NT2/D1 (cell line): ENCODE results near the gene LYPD6.

Source experiments
- DNase-seq: peaks from one replicate; pipeline ENCODE4 v3.0.0-alpha.2; 2011; ENCODE audit warnings: low read depth, low spot score
- H3K27me3 ChIP-seq: 2 replicates; pipeline ENCODE4 v1.6.0; 2011; ENCODE audit warnings: mild to moderate bottlenecking; ENCODE audit not compliant: insufficient read length, insufficient read depth
- H3K36me3 ChIP-seq: 2 replicates; pipeline ENCODE4 v1.6.1; 2011; ENCODE audit warnings: mild to moderate bottlenecking, low read length, mixed read lengths; ENCODE audit not compliant: insufficient read depth, insufficient read length
- H3K4me1 ChIP-seq: 2 replicates; pipeline ENCODE4 v1.5.1; 2011; ENCODE audit not compliant: insufficient read depth, insufficient read length
- H3K4me3 ChIP-seq: 2 replicates; pipeline ENCODE4 v1.5.1; 2011; ENCODE audit warnings: low read depth; ENCODE audit not compliant: insufficient read length
- H3K9ac ChIP-seq: 2 replicates; pipeline ENCODE4 v1.6.0; 2011; ENCODE audit warnings: low read depth; ENCODE audit not compliant: insufficient read length
- H3K9me3 ChIP-seq: 2 replicates; pipeline ENCODE4 v1.5.1; 2011; ENCODE audit warnings: mild to moderate bottlenecking, low read length; ENCODE audit not compliant: insufficient read depth
- SUZ12 ChIP-seq: IDR thresholded peaks from 2 replicates; pipeline ENCODE4 v1.6.1; 2011; ENCODE audit not compliant: insufficient read length, insufficient read depth; ENCODE audit errors: extremely low read depth
- YY1 ChIP-seq: IDR thresholded peaks from 2 replicates; pipeline ENCODE4 v1.6.1; 2011; ENCODE audit not compliant: insufficient read length, insufficient read depth
- ZNF274 ChIP-seq: IDR thresholded peaks from 2 replicates; pipeline ENCODE4 v1.6.1; 2011; ENCODE audit warnings: mild to moderate bottlenecking, low read depth, low read length

The LYPD6 gene

DNA sequence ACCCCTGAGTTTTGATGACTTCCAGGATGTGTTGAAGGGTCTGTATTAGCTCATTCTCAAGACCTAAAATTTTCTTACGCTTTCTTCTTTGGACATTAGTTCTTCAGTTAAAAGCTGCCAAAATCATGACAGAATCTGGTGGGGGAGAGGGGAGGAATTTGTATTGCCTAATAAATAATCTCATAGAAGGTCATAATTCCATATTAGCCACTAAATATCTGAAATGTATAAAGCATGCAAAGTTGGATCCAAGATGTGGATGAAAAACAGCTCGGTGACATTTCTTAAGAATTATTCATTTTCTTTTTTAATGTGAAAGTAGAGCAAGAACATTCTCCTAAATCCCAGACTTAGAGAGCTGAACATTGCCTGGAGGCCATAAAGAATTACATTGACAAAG is 137.0 kb downstream of the LYPD6 start:
- no peak for DNase-seq
- TF ChIP-seq SUZ12, result no peak
- no peak for TF ChIP-seq YY1
- TF ChIP-seq ZNF274, result no peak
- H3K9me3 ChIP-seq, result 0 out of 2 replicates have a peak, but pooled peaks cover 2% of the 10 kb centered on the region
- no peak overlapping the region for H3K4me3 ChIP-seq
- H3K9ac ChIP-seq, result no peak overlapping the region
- no peaks in the 10 kb centered on the region for H3K4me1 ChIP-seq
- H3K36me3 ChIP-seq, result peaks cover 10% of the 10 kb centered on the region
- no peaks in the 10 kb centered on the region for H3K27me3 ChIP-seq

DNA sequence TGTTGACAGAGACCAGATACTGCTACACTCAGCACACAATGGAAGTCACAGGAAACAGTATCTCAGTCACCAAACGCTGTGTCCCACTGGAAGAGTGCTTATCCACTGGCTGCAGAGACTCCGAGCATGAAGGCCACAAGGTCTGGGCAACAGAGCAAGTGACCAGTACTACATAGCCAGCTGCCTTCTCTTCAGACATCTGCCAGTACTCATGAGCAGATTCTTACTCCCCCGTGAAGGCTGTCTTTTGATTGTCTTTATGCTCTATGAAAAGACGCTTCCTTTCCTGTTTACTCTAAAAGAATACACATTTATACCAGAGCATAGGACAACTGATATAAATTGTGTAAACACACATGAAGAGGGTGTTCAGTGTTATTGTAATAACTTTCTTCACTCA is 138.2 kb downstream of the LYPD6 start:
- no peaks in the 10 kb centered on the region for H3K4me1 ChIP-seq
- no peaks in the 10 kb centered on the region for H3K9me3 ChIP-seq
- H3K4me3 ChIP-seq, result no peak overlapping the region
- peaks cover 10% of the 10 kb centered on the region for H3K36me3 ChIP-seq
- no peak overlapping the region for H3K9ac ChIP-seq
- H3K27me3 ChIP-seq, result no peaks in the 10 kb centered on the region
- no peak for DNase-seq
- TF ChIP-seq SUZ12, result no peak
- TF ChIP-seq ZNF274, result no peak
- TF ChIP-seq YY1, result no peak

DNA sequence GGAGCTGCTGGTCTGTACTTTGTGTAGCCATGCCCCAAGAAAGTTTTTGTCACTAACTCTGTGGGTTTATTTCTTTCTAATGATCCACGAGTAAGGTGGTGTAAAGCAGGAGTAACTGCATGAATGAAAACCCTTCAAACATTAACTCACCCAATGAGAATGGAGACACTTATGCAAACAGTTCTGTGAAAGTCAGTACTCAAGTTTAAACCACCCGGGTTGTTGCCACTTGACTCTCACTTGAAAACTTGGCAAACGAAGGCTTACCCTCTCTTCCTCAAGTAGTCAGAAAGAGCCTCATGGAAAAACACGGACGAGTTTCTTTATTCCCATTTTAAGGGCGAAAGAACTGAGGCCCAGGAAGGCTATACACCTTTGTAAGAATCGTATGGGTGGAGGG is 139.7 kb downstream of the LYPD6 start:
- no peak for TF ChIP-seq SUZ12
- TF ChIP-seq YY1, result no peak
- TF ChIP-seq ZNF274, result no peak
- DNase-seq, result no peak
- Histone ChIP-seq H3K9me3 (no peaks in the 10 kb centered on the region), H3K4me1 (no peaks in the 10 kb centered on the region), H3K27me3 (no peaks in the 10 kb centered on the region), H3K4me3 (no peak overlapping the region), H3K36me3 (peaks cover 10% of the 10 kb centered on the region), H3K9ac (no peak overlapping the region)

DNA sequence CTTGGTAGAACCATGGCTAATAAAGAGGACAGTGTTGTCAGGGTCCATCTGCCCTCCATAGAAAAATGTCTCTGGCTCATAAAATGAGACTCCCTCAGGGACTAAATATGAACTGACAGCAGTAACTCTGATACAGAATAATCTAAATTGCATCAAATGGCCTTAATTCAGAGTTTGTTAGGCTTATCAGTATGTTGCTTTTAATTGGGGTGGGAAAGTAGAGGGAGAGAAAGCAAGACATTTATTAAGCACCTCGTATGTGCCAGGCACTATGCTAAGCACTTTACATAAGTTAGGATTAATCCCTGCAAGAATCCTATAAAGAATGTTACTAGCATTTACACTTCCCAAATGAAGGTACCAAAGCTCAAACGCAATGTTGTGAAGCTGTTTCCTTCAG is 142.0 kb downstream of the LYPD6 start:
- TF ChIP-seq YY1, result no peak
- no peaks in the 10 kb centered on the region for H3K9me3 ChIP-seq

DNA sequence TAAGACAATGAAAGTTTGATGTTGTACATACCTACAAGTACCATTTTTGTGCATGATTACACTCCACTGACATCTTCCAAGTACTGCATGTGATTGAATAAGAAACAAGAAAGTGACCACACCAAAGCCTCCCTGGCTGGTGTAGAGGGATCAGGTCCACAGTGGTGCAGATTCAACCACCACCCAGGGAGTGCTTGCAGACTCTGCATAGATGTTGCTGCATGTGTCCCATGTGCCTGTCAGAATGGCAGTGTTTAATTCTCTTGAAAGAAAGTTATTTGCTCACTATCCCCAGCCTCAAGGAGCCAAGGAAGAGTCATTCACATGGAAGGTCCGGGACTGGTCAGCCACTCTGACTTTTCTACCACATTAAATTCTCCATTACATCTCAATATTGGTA is 142.7 kb downstream of the LYPD6 start:
- Histone ChIP-seq H3K9me3 (no peaks in the 10 kb centered on the region), H3K27me3 (no peaks in the 10 kb centered on the region), H3K4me3 (no peak overlapping the region), H3K4me1 (no peaks in the 10 kb centered on the region), H3K36me3 (peaks cover 10% of the 10 kb centered on the region), H3K9ac (no peak overlapping the region)
- TF ChIP-seq YY1 (no peak), SUZ12 (no peak), ZNF274 (no peak)
- no peak for DNase-seq

More for the DNA sequence above, 142.0 kb downstream of the LYPD6 start:
- no peaks in the 10 kb centered on the region for H3K4me1 ChIP-seq
- H3K9ac ChIP-seq, result no peak overlapping the region
- peaks cover 10% of the 10 kb centered on the region for H3K36me3 ChIP-seq
- no peak overlapping the region for H3K4me3 ChIP-seq
- DNase-seq, result no peak
- H3K27me3 ChIP-seq, result no peaks in the 10 kb centered on the region

DNA sequence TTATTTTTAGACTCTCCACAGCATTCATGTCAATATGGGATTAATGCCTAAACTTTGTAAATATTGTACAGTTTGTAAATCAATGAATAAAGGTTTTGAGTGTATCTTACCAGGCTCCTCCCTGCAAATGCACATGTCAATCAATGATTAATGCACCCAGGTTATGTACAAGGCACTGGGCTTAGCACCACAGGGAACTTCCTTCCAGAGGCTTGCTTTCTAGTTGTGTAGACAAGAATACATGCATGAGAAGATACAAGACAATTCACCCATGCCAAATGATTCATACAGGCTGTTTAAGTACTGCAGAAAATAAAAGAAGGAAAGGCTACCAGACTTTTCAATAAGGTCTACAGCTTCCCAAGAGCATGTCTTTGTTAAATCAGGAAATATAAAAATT is 143.1 kb downstream of the LYPD6 start:
- TF ChIP-seq ZNF274 (no peak), YY1 (no peak), SUZ12 (no peak)
- H3K4me1 ChIP-seq, result no peaks in the 10 kb centered on the region
- H3K9ac ChIP-seq, result no peak overlapping the region
- peaks cover 8% of the 10 kb centered on the region for H3K36me3 ChIP-seq
- no peak overlapping the region for H3K4me3 ChIP-seq
- no peaks in the 10 kb centered on the region for H3K9me3 ChIP-seq
- H3K27me3 ChIP-seq, result no peaks in the 10 kb centered on the region
- DNase-seq, result no peak

DNA sequence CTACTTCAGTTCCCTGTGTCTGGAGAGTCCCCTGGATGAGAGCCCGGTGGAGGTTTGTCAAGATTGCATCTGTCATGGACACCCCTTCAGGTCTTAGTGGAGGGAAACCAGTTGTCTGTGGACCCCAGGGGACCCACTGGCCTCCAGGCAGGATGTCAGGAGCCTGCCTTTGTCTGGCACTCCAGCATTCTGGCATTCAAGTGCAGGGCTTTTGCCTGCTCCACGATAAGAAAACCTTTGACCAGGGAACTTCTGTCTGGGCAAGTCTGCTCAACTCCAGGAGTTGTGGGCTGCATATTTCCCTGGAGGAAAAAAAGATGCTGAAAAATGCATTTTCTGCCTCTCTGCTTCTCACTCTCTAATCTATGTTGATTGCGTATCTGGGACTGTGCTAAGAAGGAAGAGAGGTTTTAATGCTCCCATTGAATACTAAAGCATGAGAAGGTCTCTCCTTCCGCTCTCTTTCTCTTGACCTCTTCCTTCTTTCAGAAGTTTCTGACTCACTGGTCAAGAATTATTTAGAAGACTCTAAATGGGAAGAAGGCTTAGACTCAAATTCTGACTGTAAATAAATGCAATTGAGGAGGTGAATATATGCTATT is 152.7 kb downstream of the LYPD6 start:
- H3K9me3 ChIP-seq, result no peaks in the 10 kb centered on the region
- H3K27me3 ChIP-seq, result no peaks in the 10 kb centered on the region
- H3K4me3 ChIP-seq, result no peak overlapping the region
- no peak overlapping the region for H3K9ac ChIP-seq
- no peaks in the 10 kb centered on the region for H3K36me3 ChIP-seq
- TF ChIP-seq ZNF274 (no peak), SUZ12 (no peak), YY1 (no peak)
- DNase-seq, result no peak
- no peaks in the 10 kb centered on the region for H3K4me1 ChIP-seq

DNA sequence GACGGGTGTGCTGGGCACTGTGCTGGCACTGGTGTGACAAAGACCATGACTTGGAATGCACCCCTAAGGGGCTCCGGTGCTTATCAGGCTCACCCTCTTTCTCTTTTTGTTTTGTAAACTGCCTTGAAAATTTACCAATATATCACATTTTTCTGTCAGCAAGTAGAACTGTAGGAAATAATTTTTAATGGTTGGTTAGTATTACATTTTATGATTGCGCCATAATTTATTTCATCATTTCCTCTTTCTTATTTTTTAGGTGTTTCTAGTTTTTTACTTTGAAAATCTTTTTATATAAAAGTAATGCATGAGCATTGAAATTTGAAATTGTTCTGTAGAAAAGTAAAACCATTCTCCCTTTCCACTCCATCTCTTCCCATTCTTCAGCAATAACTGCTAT is 156.3 kb downstream of the LYPD6 start:
- TF ChIP-seq YY1, result no peak
- no peak for TF ChIP-seq ZNF274
- TF ChIP-seq SUZ12, result no peak
- H3K27me3 ChIP-seq, result no peaks in the 10 kb centered on the region
- H3K9ac ChIP-seq, result no peak overlapping the region
- DNase-seq, result no peak
- H3K4me3 ChIP-seq, result no peak overlapping the region
- no peaks in the 10 kb centered on the region for H3K9me3 ChIP-seq
- no peaks in the 10 kb centered on the region for H3K36me3 ChIP-seq
- H3K4me1 ChIP-seq, result peaks cover 4% of the 10 kb centered on the region
